ENCODE data around the gene FALEC. TPM values are rescaled to one million over a fixed set of nuclear protein-coding genes. Genes with fewer than 3 reads are reported as not detected.
A peak's percentile ranks its signal among the peaks of the same experiment; 100 is the strongest.

Gene FALEC
- total RNA-seq, 1 donor from 2014 or later = not detected

- Mint-ChIP-seq H3K27ac (ENCODE audit: unreplicated experiment) (peak overlapping the region; percentile 75), H3K36me3 (ENCODE audit: low read depth) (no peaks in the 10 kb centered on the region), H3K4me1 (ENCODE audit: low read depth) (peaks cover 34% of the 10 kb centered on the region), H3K9me3 (ENCODE audit: low read depth) (no peaks in the 10 kb centered on the region), H3K4me3 (ENCODE audit: unreplicated experiment) (peak overlapping the region; percentile 77), H3K27me3 (ENCODE audit: low read depth) (no peaks in the 10 kb centered on the region)
- no peak for DNase-seq (ENCODE audit: low spot score)
- TF ChIP-seq CTCF (IDR thresholded peaks at IDR 0.05) = no peak
These were observed 34.1 kb downstream of the FALEC start for GRCh38 chr1:150549496-150550221.

- Mint-ChIP-seq H3K4me3 (ENCODE audit: unreplicated experiment) (no peak overlapping the region), H3K9me3 (ENCODE audit: low read depth) (no peaks in the 10 kb centered on the region), H3K4me1 (ENCODE audit: low read depth) (peaks cover 34% of the 10 kb centered on the region), H3K27me3 (ENCODE audit: low read depth) (no peaks in the 10 kb centered on the region), H3K27ac (ENCODE audit: unreplicated experiment) (peak overlapping the region; percentile 1), H3K36me3 (ENCODE audit: low read depth) (no peaks in the 10 kb centered on the region)
- TF ChIP-seq CTCF (IDR thresholded peaks at IDR 0.05) = no peak
- DNase-seq (ENCODE audit: low spot score) = no peak
These were observed 34.9 kb downstream of the FALEC start for GRCh38 chr1:150550222-150551050.

- H3K4me1 Mint-ChIP-seq (ENCODE audit: low read depth) = peaks cover 34% of the 10 kb centered on the region
- no peaks in the 10 kb centered on the region for H3K27me3 Mint-ChIP-seq (ENCODE audit: low read depth)
- no peaks in the 10 kb centered on the region for H3K36me3 Mint-ChIP-seq (ENCODE audit: low read depth)
- no peak overlapping the region for H3K4me3 Mint-ChIP-seq (ENCODE audit: unreplicated experiment)
- no peak for DNase-seq (ENCODE audit: low spot score)
- peak overlapping the region; percentile 49 for H3K27ac Mint-ChIP-seq (ENCODE audit: unreplicated experiment)
- TF ChIP-seq CTCF (IDR thresholded peaks at IDR 0.05) = no peak
- H3K9me3 Mint-ChIP-seq (ENCODE audit: low read depth) = no peaks in the 10 kb centered on the region
These were observed 35.7 kb downstream of the FALEC start for GRCh38 chr1:150551051-150551783.

- peaks cover 34% of the 10 kb centered on the region for H3K4me1 Mint-ChIP-seq (ENCODE audit: low read depth)
- no peaks in the 10 kb centered on the region for H3K36me3 Mint-ChIP-seq (ENCODE audit: low read depth)
- no peaks in the 10 kb centered on the region for H3K9me3 Mint-ChIP-seq (ENCODE audit: low read depth)
- peak overlapping the region; percentile 32 for H3K27ac Mint-ChIP-seq (ENCODE audit: unreplicated experiment)
- no peaks in the 10 kb centered on the region for H3K27me3 Mint-ChIP-seq (ENCODE audit: low read depth)
- peak; percentile 21 for DNase-seq (ENCODE audit: low spot score)
- TF ChIP-seq CTCF (IDR thresholded peaks at IDR 0.05) = no peak
- no peak overlapping the region for H3K4me3 Mint-ChIP-seq (ENCODE audit: unreplicated experiment)
These were observed 36.2 kb downstream of the FALEC start for GRCh38 chr1:150551784-150552127.
